SK-MEL-5 (cell line): ENCODE measurements around the gene BPTF. TPM values are rescaled to one million over a fixed set of nuclear protein-coding genes. Genes with fewer than 3 reads are reported as not detected.
"Not testable (repeated sequence)": the region's sequence is repeated elsewhere in the genome, so short reads cannot be mapped to it uniquely, and the experiment has no call there.

Source experiments
- DNase-seq: peaks from one replicate; pipeline ENCODE4 v3.0.0-alpha.2; 2016; ENCODE audit warnings: low read depth, low spot score
- in situ Hi-C: cut with HindIII; loops from 2 replicates; pipeline ENCODE4 v1.10.0; 2016; ENCODE audit warnings: low sequenced_read_pairs, high pct_unique_total_duplicates, low pct_unique_long_range_greater_than_20kb
- total RNA-seq: library from RNA; depleted of rRNA; stranded (reverse); fragments of >200 nt; shearing (Covaris generic); gene quantifications from 2 replicates; pipeline ENCODE4 v1.2.3, GENCODE V29; 2014

Gene BPTF
- total RNA-seq, 1 experiment from 2014 or later = 60.4 TPM

- peak; percentile 50 for DNase-seq
- in situ Hi-C loops = no loop called here
These were observed 37.4 kb downstream of the BPTF start for GRCh38 chr17:67862614-67863217.

GRCh38 chr17:67863624-67864247 lies 38.4 kb downstream of the BPTF start:
- in situ Hi-C loops = no loop called here
- DNase-seq = no peak

- in situ Hi-C loops = no loop called here
These were observed 40.1 kb downstream of the BPTF start for GRCh38 chr17:67865438-67865837.

GRCh38 chr17:67867591-67867990 lies 42.3 kb downstream of the BPTF start:
- no peak for DNase-seq
- in situ Hi-C loops = no loop called here

More at GRCh38 chr17:67865438-67865837, 40.1 kb downstream of the BPTF start:
- DNase-seq = no peak

GRCh38 chr17:67868176-67868575 lies 42.9 kb downstream of the BPTF start:
- in situ Hi-C loops = no loop called here
- no peak for DNase-seq

- no peak for DNase-seq
- in situ Hi-C loops = no loop called here
These were observed 54.4 kb downstream of the BPTF start for GRCh38 chr17:67879662-67880061.

GRCh38 chr17:67881083-67881482 lies 55.8 kb downstream of the BPTF start:
- in situ Hi-C loops = no loop called here
- no peak for DNase-seq

GRCh38 chr17:67884741-67885140 lies 59.4 kb downstream of the BPTF start:
- in situ Hi-C loops = no loop called here
- no peak for DNase-seq

- in situ Hi-C loops = no loop called here
- DNase-seq = peak; percentile 84
These were observed 66.3 kb downstream of the BPTF start for GRCh38 chr17:67891481-67892119.

- peak; percentile 99 for DNase-seq
- in situ Hi-C loops = no loop called here
These were observed 77.4 kb downstream of the BPTF start for GRCh38 chr17:67902511-67903231.

GRCh38 chr17:67905298-67905697 lies 80.0 kb downstream of the BPTF start:
- in situ Hi-C loops, DNase-seq: not testable (repeated sequence)

- in situ Hi-C loops = not testable (repeated sequence)
These were observed 85.0 kb downstream of the BPTF start for GRCh38 chr17:67910117-67910803.

GRCh38 chr17:67911059-67911782 lies 85.9 kb downstream of the BPTF start:
- no peak for DNase-seq
- in situ Hi-C loops = no loop called here

More at GRCh38 chr17:67910117-67910803, 85.0 kb downstream of the BPTF start:
- DNase-seq = not testable (repeated sequence)

GRCh38 chr17:67912088-67912487 lies 86.8 kb downstream of the BPTF start:
- DNase-seq = no peak
- in situ Hi-C loops = no loop called here

GRCh38 chr17:67912656-67913055 lies 87.4 kb downstream of the BPTF start:
- DNase-seq = no peak
- in situ Hi-C loops = no loop called here

GRCh38 chr17:67920212-67920611 lies 94.9 kb downstream of the BPTF start:
- in situ Hi-C loops = no loop called here
- DNase-seq = no peak

- in situ Hi-C loops = no loop called here
- no peak for DNase-seq
These were observed 97.2 kb downstream of the BPTF start for GRCh38 chr17:67922503-67922902.
